ENCODE results near the gene NUDT5. TPM values are rescaled to one million over a fixed set of nuclear protein-coding genes. Genes with fewer than 3 reads are reported as not detected.
"Not testable (repeated sequence)": the region's sequence is repeated elsewhere in the genome, so short reads cannot be mapped to it uniquely, and the experiment has no call there.

NUDT5 gene
- total RNA-seq (10 to 100 TPM; 29.7 to 62.3 TPM), polyA plus RNA-seq (ENCODE audit: insufficient read length in 2 of 2) (10 to 100 TPM; 43.3 to 48.6 TPM)
- long read RNA-seq, donor 1, partial matches to known transcripts = 63 of 140 reads
- long read RNA-seq, donor 1, other reads (novel, unspliced or antisense) = 76 of 140 reads
- long read RNA-seq, donor 2, partial matches to known transcripts = 0 of 8 reads
- long read RNA-seq, donor 2, other reads (novel, unspliced or antisense) = 8 of 8 reads
- long read RNA-seq, donor 3, partial matches to known transcripts = 0 of 6 reads
- long read RNA-seq, donor 3, other reads (novel, unspliced or antisense) = 6 of 6 reads
- long read RNA-seq, donor 4, partial matches to known transcripts = 0 of 37 reads
- long read RNA-seq, donor 4, other reads (novel, unspliced or antisense) = 37 of 37 reads

GRCh38 chr10:12195603-12196506, at the start of gene NUDT5, which contains the start of gene CDC123:
TSS of gene NUDT5 (minus strand) at chr10:12195891. CDS start at chr10:12186291, 9,600 bp downstream.
TSS of gene CDC123 (plus strand) at chr10:12196188. CDS start at chr10:12196246, 58 bp downstream.
- H3K4me3 ChIP-seq (ENCODE audit: low read depth, low read length) = peak within 1 kb of the TSS; percentile 93
- H3K27ac ChIP-seq (ENCODE audit: low read depth, low read length) = peak within 1 kb of the TSS; percentile 93
- H3K27me3 ChIP-seq (ENCODE audit: control insufficient read depth, insufficient read depth, low read length) = no peaks in the 10 kb centered on the region
- H3K9me3 ChIP-seq (ENCODE audit: control insufficient read depth, insufficient read depth, low read length) = no peaks in the 10 kb centered on the region
- peak; percentile 83 to 98 (median 92) for DNase-seq (ENCODE audit: low read depth in 4 of 6, low spot score in 6 of 6)
- H3K4me1 ChIP-seq (ENCODE audit: control insufficient read depth, insufficient read depth, low read length) = peaks cover 8% of the 10 kb centered on the region
- WGBS (ENCODE audit: insufficient coverage) = under 1% methylated on average over 52 of the region's 62 CpGs
- H3K36me3 ChIP-seq (ENCODE audit: control insufficient read depth, insufficient read depth, low read length) = peaks cover 6% of the 10 kb centered on the region

- 92% methylated on average over 15 of the region's 18 CpGs for WGBS (ENCODE audit: insufficient coverage)
- peaks cover 51% of the 10 kb centered on the region for H3K36me3 ChIP-seq (ENCODE audit: control insufficient read depth, insufficient read depth, low read length)
- no peak overlapping the region for H3K27ac ChIP-seq (ENCODE audit: low read depth, low read length)
Measured at GRCh38 chr10:12243864-12244620, 48.4 kb upstream of the NUDT5 start.

GRCh38 chr10:12241810-12242529, 46.3 kb upstream of the NUDT5 start:
- DNase-seq (ENCODE audit: low read depth in 4 of 6, low spot score in 6 of 6) = peak in 1 of 6 donors; percentile 57
- H3K4me3 ChIP-seq (ENCODE audit: low read depth, low read length) = no peak overlapping the region
- H3K4me1 ChIP-seq (ENCODE audit: control insufficient read depth, insufficient read depth, low read length) = no peaks in the 10 kb centered on the region
- no peaks in the 10 kb centered on the region for H3K9me3 ChIP-seq (ENCODE audit: control insufficient read depth, insufficient read depth, low read length)
- peaks cover 46% of the 10 kb centered on the region for H3K36me3 ChIP-seq (ENCODE audit: control insufficient read depth, insufficient read depth, low read length)
- no peaks in the 10 kb centered on the region for H3K27me3 ChIP-seq (ENCODE audit: control insufficient read depth, insufficient read depth, low read length)
- WGBS (ENCODE audit: insufficient coverage) = 90% methylated on average over 13 of the region's 19 CpGs
- no peak overlapping the region for H3K27ac ChIP-seq (ENCODE audit: low read depth, low read length)

More at GRCh38 chr10:12243864-12244620, 48.4 kb upstream of the NUDT5 start:
- Histone ChIP-seq H3K4me1 (ENCODE audit: control insufficient read depth, insufficient read depth, low read length) (no peaks in the 10 kb centered on the region), H3K9me3 (ENCODE audit: control insufficient read depth, insufficient read depth, low read length) (no peaks in the 10 kb centered on the region), H3K4me3 (ENCODE audit: low read depth, low read length) (no peak overlapping the region), H3K27me3 (ENCODE audit: control insufficient read depth, insufficient read depth, low read length) (no peaks in the 10 kb centered on the region)
- DNase-seq (ENCODE audit: low read depth in 4 of 6, low spot score in 6 of 6) = peak in 1 of 6 donors; percentile 51

- WGBS (ENCODE audit: insufficient coverage) = 96% methylated on average over 6 of the region's 8 CpGs
- H3K27ac ChIP-seq (ENCODE audit: low read depth, low read length) = no peak overlapping the region
- no peak for DNase-seq (ENCODE audit: low read depth in 4 of 6, low spot score in 6 of 6)
- no peak overlapping the region for H3K4me3 ChIP-seq (ENCODE audit: low read depth, low read length)
- H3K9me3 ChIP-seq (ENCODE audit: control insufficient read depth, insufficient read depth, low read length) = no peaks in the 10 kb centered on the region
- peaks cover 31% of the 10 kb centered on the region for H3K36me3 ChIP-seq (ENCODE audit: control insufficient read depth, insufficient read depth, low read length)
- no peaks in the 10 kb centered on the region for H3K27me3 ChIP-seq (ENCODE audit: control insufficient read depth, insufficient read depth, low read length)
- H3K4me1 ChIP-seq (ENCODE audit: control insufficient read depth, insufficient read depth, low read length) = no peaks in the 10 kb centered on the region
Measured at GRCh38 chr10:12238821-12239220, 43.1 kb upstream of the NUDT5 start.

- 98% methylated on average over 7 of the region's 13 CpGs for WGBS (ENCODE audit: insufficient coverage)
- peak in 1 of 6 donors; percentile 13 for DNase-seq (ENCODE audit: low read depth in 4 of 6, low spot score in 6 of 6)
- no peaks in the 10 kb centered on the region for H3K27me3 ChIP-seq (ENCODE audit: control insufficient read depth, insufficient read depth, low read length)
Measured at GRCh38 chr10:12237265-12238220, 41.9 kb upstream of the NUDT5 start.

GRCh38 chr10:12235796-12236195, 40.1 kb upstream of the NUDT5 start:
- H3K4me1 ChIP-seq (ENCODE audit: control insufficient read depth, insufficient read depth, low read length) = no peaks in the 10 kb centered on the region
- peaks cover 45% of the 10 kb centered on the region for H3K36me3 ChIP-seq (ENCODE audit: control insufficient read depth, insufficient read depth, low read length)
- no peak overlapping the region for H3K27ac ChIP-seq (ENCODE audit: low read depth, low read length)
- peak in 1 of 6 donors; percentile 25 for DNase-seq (ENCODE audit: low read depth in 4 of 6, low spot score in 6 of 6)
- no peaks in the 10 kb centered on the region for H3K9me3 ChIP-seq (ENCODE audit: control insufficient read depth, insufficient read depth, low read length)
- no peak overlapping the region for H3K4me3 ChIP-seq (ENCODE audit: low read depth, low read length)
- 83% methylated on average over 4 of the region's 4 CpGs for WGBS (ENCODE audit: insufficient coverage)
- no peaks in the 10 kb centered on the region for H3K27me3 ChIP-seq (ENCODE audit: control insufficient read depth, insufficient read depth, low read length)

More at GRCh38 chr10:12237265-12238220, 41.9 kb upstream of the NUDT5 start:
- no peaks in the 10 kb centered on the region for H3K4me1 ChIP-seq (ENCODE audit: control insufficient read depth, insufficient read depth, low read length)
- no peak overlapping the region for H3K4me3 ChIP-seq (ENCODE audit: low read depth, low read length)
- peaks cover 34% of the 10 kb centered on the region for H3K36me3 ChIP-seq (ENCODE audit: control insufficient read depth, insufficient read depth, low read length)
- H3K9me3 ChIP-seq (ENCODE audit: control insufficient read depth, insufficient read depth, low read length) = no peaks in the 10 kb centered on the region
- H3K27ac ChIP-seq (ENCODE audit: low read depth, low read length) = no peak overlapping the region

- peaks cover 46% of the 10 kb centered on the region for H3K36me3 ChIP-seq (ENCODE audit: control insufficient read depth, insufficient read depth, low read length)
- no peak overlapping the region for H3K4me3 ChIP-seq (ENCODE audit: low read depth, low read length)
- DNase-seq (ENCODE audit: low read depth in 4 of 6, low spot score in 6 of 6) = no peak
- no peaks in the 10 kb centered on the region for H3K4me1 ChIP-seq (ENCODE audit: control insufficient read depth, insufficient read depth, low read length)
- no peak overlapping the region for H3K27ac ChIP-seq (ENCODE audit: low read depth, low read length)
- no peaks in the 10 kb centered on the region for H3K9me3 ChIP-seq (ENCODE audit: control insufficient read depth, insufficient read depth, low read length)
- no peaks in the 10 kb centered on the region for H3K27me3 ChIP-seq (ENCODE audit: control insufficient read depth, insufficient read depth, low read length)
- WGBS (ENCODE audit: insufficient coverage) = 60% methylated on average over 1 of the region's 3 CpGs
Measured at GRCh38 chr10:12235116-12235694, 39.5 kb upstream of the NUDT5 start.

- not testable (repeated sequence) for DNase-seq (ENCODE audit: low read depth in 4 of 6, low spot score in 6 of 6); H3K4me3 ChIP-seq (ENCODE audit: low read depth, low read length); H3K27me3 ChIP-seq (ENCODE audit: control insufficient read depth, insufficient read depth, low read length); H3K9me3 ChIP-seq (ENCODE audit: control insufficient read depth, insufficient read depth, low read length); H3K4me1 ChIP-seq (ENCODE audit: control insufficient read depth, insufficient read depth, low read length); H3K27ac ChIP-seq (ENCODE audit: low read depth, low read length)
- WGBS (ENCODE audit: insufficient coverage) = 100% methylated on average over 1 of the region's 5 CpGs
- peaks cover 51% of the 10 kb centered on the region for H3K36me3 ChIP-seq (ENCODE audit: control insufficient read depth, insufficient read depth, low read length)
Measured at GRCh38 chr10:12234687-12235086, 39.0 kb upstream of the NUDT5 start.

Measured in spinal cord (tissue), 10 donors.